Activated CD8-positive, alpha-beta memory T cell treated with anti-CD3 and anti-CD28 coated beads, Interleukin-2, amount 10 ng/mL, durations not matched to agents 7 days and 5 days (primary cell): ENCODE data around the gene EFNA2. TPM values are rescaled to one million over a fixed set of nuclear protein-coding genes. Genes with fewer than 3 reads are reported as not detected.
A peak's percentile ranks its signal among the peaks of the same experiment; 100 is the strongest.

Experiments used
- ATAC-seq: fragments of 150-1000 bp; cut with Tn5 transposase; one replicate; pipeline ENCODE4 v1.10.0; 2021; ENCODE audit warnings: moderate library complexity
- CTCF ChIA-PET: fragments of 350-600 bp; sonication (Branson Sonifier 250); formaldehyde crosslinking; loops from one replicate; lab custom pipeline; 2021; ENCODE audit warnings: antibody characterized with exemption; lab: Charles Lee
- DNase-seq: peaks from one replicate; pipeline ENCODE4 v3.0.0-alpha.2; 2020
- H3K27ac Mint-ChIP-seq: one replicate; pipeline ENCODE4 v1.8.0; 2021; ENCODE audit warnings: mild to moderate bottlenecking, mixed read lengths
- H3K27me3 Mint-ChIP-seq: one replicate; pipeline ENCODE4 v1.8.0; 2021; ENCODE audit warnings: mixed read lengths
- H3K36me3 Mint-ChIP-seq: one replicate; pipeline ENCODE4 v1.8.0; 2021; ENCODE audit warnings: mild to moderate bottlenecking, mixed read lengths
- H3K4me1 Mint-ChIP-seq: one replicate; pipeline ENCODE4 v1.8.0; 2021; ENCODE audit warnings: mixed read lengths
- H3K4me3 Mint-ChIP-seq: one replicate; pipeline ENCODE4 v1.8.0; 2021; ENCODE audit warnings: mild to moderate bottlenecking, moderate library complexity, mixed read lengths
- H3K9me3 Mint-ChIP-seq: one replicate; pipeline ENCODE4 v1.8.0; 2022; ENCODE audit warnings: low read depth, mixed read lengths
- total RNA-seq, 2 experiments: library from RNA; stranded (reverse); gene quantifications; one replicate each; pipeline ENCODE4 v1.2.3, GENCODE V29; 2021

The EFNA2 gene
- total RNA-seq, 2 experiments from 2014 or later, result not detected

- Mint-ChIP-seq H3K27me3 (no peaks in the 10 kb centered on the region), H3K27ac (peak overlapping the region; percentile 92), H3K4me3 (peak overlapping the region; percentile 98), H3K9me3 (no peaks in the 10 kb centered on the region), H3K36me3 (peaks cover 31% of the 10 kb centered on the region), H3K4me1 (peaks cover 17% of the 10 kb centered on the region)
- ATAC-seq, result no peak
- CTCF ChIA-PET, result interaction anchor here (1.9 to 17.8 kb wide), 3 partner anchors 9 to 15 kb away, joined by 12 to 723 read pairs (median 88); partner anchors contain the start of genes ATP5F1D, CBARP and CIRBP
- peak; percentile 84 for DNase-seq
Observed at GRCh38 chr19:1252221-1252820, 33.4 kb upstream of the EFNA2 start.

- Mint-ChIP-seq H3K9me3 (no peaks in the 10 kb centered on the region), H3K36me3 (peaks cover 36% of the 10 kb centered on the region), H3K4me1 (peaks cover 22% of the 10 kb centered on the region), H3K27ac (peak overlapping the region; percentile 82), H3K4me3 (peak overlapping the region; percentile 98), H3K27me3 (no peaks in the 10 kb centered on the region)
- DNase-seq (peak; percentile 88), ATAC-seq (peak; percentile 20)
- CTCF ChIA-PET, result interaction anchor here (0.6 to 17.8 kb wide), 4 partner anchors 9 to 178 kb away, joined by 3 to 723 read pairs (median 50); partner anchors contain the start of genes ATP5F1D, CBARP and CIRBP
Observed at GRCh38 chr19:1252821-1253513, 32.7 kb upstream of the EFNA2 start.

GRCh38 chr19:1253514-1254080 lies 32.1 kb upstream of the EFNA2 start:
- peaks cover 28% of the 10 kb centered on the region for H3K4me1 Mint-ChIP-seq
- H3K27ac Mint-ChIP-seq, result peak overlapping the region; percentile 82
- peaks cover 37% of the 10 kb centered on the region for H3K36me3 Mint-ChIP-seq
- ATAC-seq (no peak), DNase-seq (no peak)
- CTCF ChIA-PET, result interaction anchor here (1.9 to 17.8 kb wide), 3 partner anchors 8 to 14 kb away, joined by 12 to 723 read pairs (median 88); partner anchors contain the start of genes ATP5F1D, CBARP and CIRBP
- H3K9me3 Mint-ChIP-seq, result no peaks in the 10 kb centered on the region
- no peaks in the 10 kb centered on the region for H3K27me3 Mint-ChIP-seq
- H3K4me3 Mint-ChIP-seq, result peak overlapping the region; percentile 98

- ATAC-seq (no peak), DNase-seq (no peak)
- H3K4me1 Mint-ChIP-seq, result peaks cover 30% of the 10 kb centered on the region
- H3K36me3 Mint-ChIP-seq, result peaks cover 37% of the 10 kb centered on the region
- no peaks in the 10 kb centered on the region for H3K27me3 Mint-ChIP-seq
- H3K4me3 Mint-ChIP-seq, result no peak overlapping the region
- CTCF ChIA-PET, result interaction anchor here (1.9 to 17.8 kb wide), 3 partner anchors 8 to 13 kb away, joined by 12 to 723 read pairs (median 88); partner anchors contain the start of genes ATP5F1D, CBARP and CIRBP
- peak overlapping the region; percentile 68 for H3K27ac Mint-ChIP-seq
- no peaks in the 10 kb centered on the region for H3K9me3 Mint-ChIP-seq
Observed at GRCh38 chr19:1254081-1254527, 31.6 kb upstream of the EFNA2 start.

GRCh38 chr19:1254530-1255185 lies 31.0 kb upstream of the EFNA2 start:
- CTCF ChIA-PET, result interaction anchor here (5.9 to 17.8 kb wide), 2 partner anchors 12 to 13 kb away, joined by 88 to 723 read pairs; partner anchors contain the start of genes ATP5F1D, CBARP and CIRBP
- peak overlapping the region; percentile 68 for H3K27ac Mint-ChIP-seq
- H3K27me3 Mint-ChIP-seq, result no peaks in the 10 kb centered on the region
- ATAC-seq (no peak), DNase-seq (no peak)
- peaks cover 34% of the 10 kb centered on the region for H3K4me1 Mint-ChIP-seq
- H3K9me3 Mint-ChIP-seq, result no peaks in the 10 kb centered on the region
- peak overlapping the region; percentile 7 for H3K4me3 Mint-ChIP-seq
- peaks cover 36% of the 10 kb centered on the region for H3K36me3 Mint-ChIP-seq

GRCh38 chr19:1255186-1256161 lies 30.2 kb upstream of the EFNA2 start:
- Mint-ChIP-seq H3K9me3 (no peaks in the 10 kb centered on the region), H3K27ac (peak overlapping the region; percentile 68), H3K36me3 (peaks cover 35% of the 10 kb centered on the region), H3K4me3 (no peak overlapping the region), H3K27me3 (no peaks in the 10 kb centered on the region), H3K4me1 (peaks cover 39% of the 10 kb centered on the region)
- ATAC-seq (no peak), DNase-seq (no peak)
- CTCF ChIA-PET, result interaction anchor here (5.9 to 17.8 kb wide), 2 partner anchors 12 to 13 kb away, joined by 88 to 723 read pairs; partner anchors contain the start of genes ATP5F1D, CBARP and CIRBP

GRCh38 chr19:1256646-1257474 lies 28.8 kb upstream of the EFNA2 start:
- H3K4me3 Mint-ChIP-seq, result no peak overlapping the region
- peaks cover 47% of the 10 kb centered on the region for H3K4me1 Mint-ChIP-seq
- no peaks in the 10 kb centered on the region for H3K9me3 Mint-ChIP-seq
- CTCF ChIA-PET, result interaction anchor here (0.8 to 17.8 kb wide), 3 partner anchors 9 to 14 kb away, joined by 5 to 723 read pairs (median 88); partner anchors contain the start of genes ATP5F1D, CBARP and CIRBP
- no peak for DNase-seq
- ATAC-seq, result no peak
- H3K27ac Mint-ChIP-seq, result peak overlapping the region; percentile 95
- peaks cover 29% of the 10 kb centered on the region for H3K36me3 Mint-ChIP-seq
- H3K27me3 Mint-ChIP-seq, result no peaks in the 10 kb centered on the region

- H3K36me3 Mint-ChIP-seq, result peaks cover 25% of the 10 kb centered on the region
- CTCF ChIA-PET, result interaction anchor here (0.8 to 17.8 kb wide), 4 partner anchors 9 to 15 kb away, joined by 3 to 723 read pairs (median 4); partner anchors contain the start of genes ATP5F1D and CBARP
- no peaks in the 10 kb centered on the region for H3K9me3 Mint-ChIP-seq
- DNase-seq, result no peak
- peaks cover 51% of the 10 kb centered on the region for H3K4me1 Mint-ChIP-seq
- peak overlapping the region; percentile 81 for H3K4me3 Mint-ChIP-seq
- peak overlapping the region; percentile 95 for H3K27ac Mint-ChIP-seq
- no peaks in the 10 kb centered on the region for H3K27me3 Mint-ChIP-seq
- ATAC-seq, result no peak
Observed at GRCh38 chr19:1257475-1258162, 28.1 kb upstream of the EFNA2 start.

- ATAC-seq (no peak), DNase-seq (no peak)
- H3K9me3 Mint-ChIP-seq, result no peaks in the 10 kb centered on the region
- H3K4me3 Mint-ChIP-seq, result peak overlapping the region; percentile 81
- H3K27ac Mint-ChIP-seq, result peak overlapping the region; percentile 95
- peaks cover 55% of the 10 kb centered on the region for H3K4me1 Mint-ChIP-seq
- peaks cover 25% of the 10 kb centered on the region for H3K36me3 Mint-ChIP-seq
- no peaks in the 10 kb centered on the region for H3K27me3 Mint-ChIP-seq
- CTCF ChIA-PET, result interaction anchor here (1.1 to 17.8 kb wide), 3 partner anchors 8 to 16 kb away, joined by 3 to 723 read pairs (median 4); partner anchors contain the start of genes ATP5F1D and CBARP
Observed at GRCh38 chr19:1258163-1258492, 27.5 kb upstream of the EFNA2 start.

- DNase-seq (no peak), ATAC-seq (peak; percentile 0)
- CTCF ChIA-PET, result interaction anchor here (0.9 to 17.8 kb wide), 5 partner anchors 8 to 16 kb away, joined by 3 to 723 read pairs (median 4); partner anchors contain the start of genes ATP5F1D, CBARP, CIRBP and FAM174C
- Mint-ChIP-seq H3K4me1 (peaks cover 54% of the 10 kb centered on the region), H3K4me3 (peak overlapping the region; percentile 81), H3K9me3 (no peaks in the 10 kb centered on the region), H3K27ac (peak overlapping the region; percentile 95), H3K27me3 (no peaks in the 10 kb centered on the region), H3K36me3 (peaks cover 22% of the 10 kb centered on the region)
Observed at GRCh38 chr19:1258707-1259205, 26.9 kb upstream of the EFNA2 start.
